Ecto neural progenitor cell (in vitro differentiated cells): ENCODE results near the gene ATP6V0B.

Experiments
- DNase-seq: peaks from one replicate; pipeline ENCODE4 v3.0.0-alpha.2; 2018; ENCODE audit warnings: low spot score

Gene ATP6V0B

GRCh38 chr1:43946236-43947060, 28.3 kb upstream of the ATP6V0B start, which contains the start of gene IPO13:
Gene IPO13 (plus strand): TSS chr1:43946950. CDS start chr1:43947601, 651 bp downstream.
- DNase-seq = peak; percentile 98

- no peak for DNase-seq
These were observed 27.5 kb upstream of the ATP6V0B start for GRCh38 chr1:43947061-43947873.

GRCh38 chr1:43947874-43948437, 26.8 kb upstream of the ATP6V0B start:
- DNase-seq = no peak

- DNase-seq = no peak
These were observed 25.1 kb upstream of the ATP6V0B start for GRCh38 chr1:43949678-43950077.

GRCh38 chr1:43951021-43951985, 23.5 kb upstream of the ATP6V0B start:
- DNase-seq = no peak

GRCh38 chr1:43952731-43953346, 21.9 kb upstream of the ATP6V0B start:
- peak; percentile 75 for DNase-seq

GRCh38 chr1:43953361-43953760, 21.4 kb upstream of the ATP6V0B start:
- no peak for DNase-seq

- no peak for DNase-seq
These were observed 20.7 kb upstream of the ATP6V0B start for GRCh38 chr1:43954036-43954435.

- no peak for DNase-seq
These were observed 18.5 kb upstream of the ATP6V0B start for GRCh38 chr1:43956234-43956633.

GRCh38 chr1:43957407-43958040, 17.2 kb upstream of the ATP6V0B start:
- no peak for DNase-seq

- DNase-seq = no peak
These were observed 16.2 kb upstream of the ATP6V0B start for GRCh38 chr1:43958351-43959255.

GRCh38 chr1:43960798-43961197, 14.0 kb upstream of the ATP6V0B start:
- DNase-seq = no peak

- no peak for DNase-seq
These were observed 13.1 kb upstream of the ATP6V0B start for GRCh38 chr1:43961692-43962091.

- DNase-seq = no peak
These were observed 12.4 kb upstream of the ATP6V0B start for GRCh38 chr1:43962324-43962723.

- no peak for DNase-seq
These were observed 11.8 kb upstream of the ATP6V0B start for GRCh38 chr1:43963006-43963405.

GRCh38 chr1:43963890-43964289, 10.9 kb upstream of the ATP6V0B start:
- DNase-seq = no peak

GRCh38 chr1:43965316-43965715, 9.4 kb upstream of the ATP6V0B start:
- no peak for DNase-seq

GRCh38 chr1:43968348-43968948, 6.3 kb upstream of the ATP6V0B start:
- no peak for DNase-seq

GRCh38 chr1:43969416-43969745, 5.4 kb upstream of the ATP6V0B start:
- no peak for DNase-seq
